Measurements from ENCODE around the gene JUN. TPM values are rescaled to one million over a fixed set of nuclear protein-coding genes. Genes with fewer than 3 reads are reported as not detected.

The JUN gene
- total and polyA plus RNA-seq, 4 donors: 15.0 to 29.8 (median 17.5) TPM

GRCh38 chr1:58785442-58786058 lies 1.7 kb upstream of the JUN start (continued):
- no peak for TF ChIP-seq CTCF (IDR thresholded peaks at IDR 0.05; ENCODE audit: low read depth, low read length, missing input control)
- TF ChIP-seq JUND (IDR thresholded peaks at IDR 0.05): no peak
- TF ChIP-seq EGR1 (IDR thresholded peaks at IDR 0.05; ENCODE audit: low read depth in 2 of 2): no peak
- TF ChIP-seq YY1 (IDR thresholded peaks at IDR 0.05): no peak
- no peak for TF ChIP-seq MAX (IDR thresholded peaks at IDR 0.05)
- no peak for TF ChIP-seq ATF3 (IDR thresholded peaks at IDR 0.05)
- peak in 1 of 2 donors; percentile 55 for TF ChIP-seq RAD21 (IDR thresholded peaks at IDR 0.05)
- TF ChIP-seq FOXA1 (IDR thresholded peaks at IDR 0.05): no peak
- peak; percentile 96 to 98 for TF ChIP-seq RXRA (IDR thresholded peaks at IDR 0.05)

- Histone ChIP-seq H3K9me3 (ENCODE audit: control insufficient read depth in 4 of 4, low read length in 3 of 4) (no peaks in the 10 kb centered on the region), H3K4me3 (ENCODE audit: low read depth in 1 of 3, low read length in 3 of 3) (peak overlapping the region; percentile 56 to 78 (median 68)), H3K36me3 (ENCODE audit: control insufficient read depth in 4 of 4, insufficient read depth in 3 of 4, low read depth in 1 of 4, low read length in 3 of 4) (peaks cover 0 to 3% (median 0%) of the 10 kb centered on the region in 4 donors), H3K4me1 (ENCODE audit: control insufficient read depth in 4 of 4, insufficient read depth in 4 of 4, low read length in 3 of 4) (peaks cover 0 to 17% (median 5%) of the 10 kb centered on the region in 4 donors), H3K27me3 (ENCODE audit: control insufficient read depth in 4 of 4, insufficient read depth in 4 of 4, low read length in 3 of 4) (no peaks in the 10 kb centered on the region), H3K27ac (ENCODE audit: low read depth in 1 of 2, low read length in 2 of 2) (peak overlapping the region; percentile 98 to 100), H3K9ac (ENCODE audit: low read depth in 1 of 2, low read length in 2 of 2) (peak overlapping the region; percentile 97 to 99)
- DNase-seq (ENCODE audit: low spot score): peak; percentile 70
- TF ChIP-seq NR2F2 (IDR thresholded peaks at IDR 0.05) (peak; percentile 5), EGR1 (IDR thresholded peaks at IDR 0.05; ENCODE audit: low read depth in 2 of 2) (peak in 1 of 2 donors; percentile 69), MAX (IDR thresholded peaks at IDR 0.05) (peak; percentile 44), JUND (IDR thresholded peaks at IDR 0.05) (no peak), HNF4A (conservative IDR thresholded peaks at IDR 0.05) (no peak), GABPA (IDR thresholded peaks at IDR 0.05 in 1 of 2, conservative IDR thresholded peaks at IDR 0.05 in 1 of 2) (peak in 1 of 2 donors; percentile 1), FOXA1 (IDR thresholded peaks at IDR 0.05) (no peak), CTCF (IDR thresholded peaks at IDR 0.05; ENCODE audit: low read depth, low read length, missing input control) (peak; percentile 58), RXRA (IDR thresholded peaks at IDR 0.05) (no peak), SP1 (IDR thresholded peaks at IDR 0.05) (no peak), TAF1 (conservative IDR thresholded peaks at IDR 0.05) (peak; percentile 89), RAD21 (IDR thresholded peaks at IDR 0.05) (peak; percentile 83 to 84), ATF3 (IDR thresholded peaks at IDR 0.05) (peak; percentile 10), ZBTB33 (IDR thresholded peaks at IDR 0.05) (no peak), FOXA2 (IDR thresholded peaks at IDR 0.05) (no peak), HNF4G (IDR thresholded peaks at IDR 0.05) (no peak), YY1 (IDR thresholded peaks at IDR 0.05) (peak; percentile 50), REST (IDR thresholded peaks at IDR 0.05) (no peak)
- under 1% methylated on average over 56 of the region's 56 CpGs for whole genome bisulfite sequencing
These were observed 1.1 kb upstream of the JUN start for GRCh38 chr1:58784758-58785441.

Data from liver (tissue), 9 donors.